Neural progenitor cell (in vitro differentiated cells): Measurements from ENCODE around the gene PORCN. TPM values are rescaled to one million over a fixed set of nuclear protein-coding genes. Genes with fewer than 3 reads are reported as not detected.

Source experiments
- DNase-seq: peaks from one replicate; pipeline ENCODE4 v3.0.0-alpha.2; 2016; ENCODE audit warnings: low spot score
- H2AFZ ChIP-seq: fragments of 200-600 bp; sonication (generic); replicated peaks from 2 replicates; pipeline ENCODE4 v1.6.1; 2016; ENCODE audit warnings: antibody characterized with exemption
- H3F3A ChIP-seq: fragments of 200-600 bp; sonication (generic); 2 replicates; pipeline ENCODE4 v1.6.1; 2016; ENCODE audit warnings: antibody characterized with exemption, low read depth
- H3K27ac ChIP-seq: fragments of 200-600 bp; sonication (generic); 2 replicates; pipeline ENCODE4 v1.5.1; 2016; ENCODE audit warnings: mild to moderate bottlenecking
- H3K27me3 ChIP-seq: fragments of 200-600 bp; sonication (generic); 2 replicates; pipeline ENCODE4 v1.6.1; 2016; ENCODE audit warnings: mild to moderate bottlenecking, moderate library complexity
- H3K36me3 ChIP-seq: fragments of 200-600 bp; sonication (generic); 2 replicates; pipeline ENCODE4 v1.5.1; 2016
- H3K4me1 ChIP-seq: fragments of 200-600 bp; sonication (generic); 2 replicates; pipeline ENCODE4 v1.6.1; 2016; ENCODE audit warnings: mixed run types
- H3K4me2 ChIP-seq: fragments of 200-600 bp; sonication (generic); 2 replicates; pipeline ENCODE4 v1.6.1; 2016
- H3K4me3 ChIP-seq: fragments of 200-600 bp; sonication (generic); 2 replicates; pipeline ENCODE4 v1.5.1; 2016
- H3K79me2 ChIP-seq: fragments of 200-600 bp; sonication (generic); 2 replicates; pipeline ENCODE4 v1.6.1; 2016; ENCODE audit warnings: low read depth
- H3K9ac ChIP-seq: fragments of 200-600 bp; sonication (generic); 2 replicates; pipeline ENCODE4 v1.6.1; 2016
- H3K9me3 ChIP-seq: fragments of 200-600 bp; sonication (generic); 2 replicates; pipeline ENCODE4 v1.5.1; 2016; ENCODE audit warnings: low read depth
- H4K20me1 ChIP-seq: fragments of 200-600 bp; sonication (generic); 2 replicates; pipeline ENCODE4 v1.6.1; 2016; ENCODE audit warnings: low read depth
- H3K27ac Mint-ChIP-seq: 3 replicates; pipeline ENCODE4 v1.8.0; 2021; ENCODE audit warnings: mixed read lengths
- H3K27me3 Mint-ChIP-seq: 2 replicates; pipeline ENCODE4 v1.8.0; 2022; ENCODE audit warnings: low read depth, mild to moderate bottlenecking, inconsistent platforms, moderate library complexity, mixed read lengths; ENCODE audit not compliant: insufficient read depth
- H3K36me3 Mint-ChIP-seq: 3 replicates; pipeline ENCODE4 v1.8.0; 2021; ENCODE audit warnings: mixed read lengths
- H3K4me1 Mint-ChIP-seq: 3 replicates; pipeline ENCODE4 v1.8.0; 2021; ENCODE audit warnings: mixed read lengths
- H3K4me3 Mint-ChIP-seq: 3 replicates; pipeline ENCODE4 v1.8.0; 2021; ENCODE audit warnings: mild to moderate bottlenecking, moderate library complexity, mixed read lengths
- H3K9me3 Mint-ChIP-seq: 3 replicates; pipeline ENCODE4 v1.8.0; 2020; ENCODE audit warnings: mixed read lengths
- CTCF ChIP-seq: fragments of 200-600 bp; sonication (generic); IDR thresholded peaks from 2 replicates; pipeline ENCODE4 v1.5.1; 2017; ENCODE audit warnings: antibody characterized with exemption, mild to moderate bottlenecking
- EZH2 ChIP-seq: fragments of 200-600 bp; sonication (generic); IDR thresholded peaks from 2 replicates; pipeline ENCODE4 v1.6.1; 2017; ENCODE audit warnings: antibody characterized with exemption, mild to moderate bottlenecking, moderate library complexity
- EZH2phosphoT487 ChIP-seq: fragments of 200-600 bp; sonication (generic); IDR thresholded peaks from 2 replicates; pipeline ENCODE4 v1.6.1; 2017; ENCODE audit warnings: antibody characterized with exemption
- total RNA-seq: library from RNA; depleted of rRNA; stranded (reverse); fragments of >200 nt; gene quantifications from 2 replicates; pipeline ENCODE4 v1.2.3, GENCODE V29; 2015; ENCODE audit warnings: low replicate concordance

Gene PORCN
- total RNA-seq, 1 donor from 2014 or later, result 10.8 TPM

DNA sequence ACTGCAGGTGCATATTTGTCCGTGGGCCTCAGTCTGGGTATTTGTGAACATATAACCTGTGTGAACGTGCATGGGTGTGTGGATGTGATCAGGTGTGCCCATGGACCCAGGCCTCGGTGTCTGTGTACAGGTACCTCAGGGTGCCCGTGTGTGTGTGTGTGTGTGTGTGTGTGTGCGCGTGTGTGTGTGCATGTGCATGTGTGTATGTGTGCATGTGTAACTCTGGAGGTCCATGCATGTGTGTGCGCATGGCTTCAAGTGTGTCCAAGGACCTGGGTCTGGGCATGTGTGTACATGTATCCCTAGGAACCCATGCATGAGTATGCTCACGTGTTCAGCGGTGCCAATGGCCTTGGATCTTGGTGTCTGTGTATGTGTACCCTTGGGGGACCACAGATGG, 17.0 kb upstream of the PORCN start:
- DNase-seq, result no peak
- Histone ChIP-seq H3K79me2 (no peaks in the 10 kb centered on the region), H3K9me3 (no peaks in the 10 kb centered on the region), H3K36me3 (no peaks in the 10 kb centered on the region), H3K4me3 (no peak overlapping the region), H3K9ac (no peak overlapping the region), H2AFZ (no peak overlapping the region), H4K20me1 (no peaks in the 10 kb centered on the region), H3K27me3 (no peaks in the 10 kb centered on the region), H3K4me1 (no peaks in the 10 kb centered on the region), H3K4me2 (no peak overlapping the region), H3F3A (no peaks in the 10 kb centered on the region), H3K27ac (no peak overlapping the region)
- Mint-ChIP-seq H3K27ac (peak overlapping the region; percentile 46), H3K27me3 (peaks cover 5% of the 10 kb centered on the region), H3K36me3 (no peaks in the 10 kb centered on the region), H3K9me3 (peaks cover 7% of the 10 kb centered on the region), H3K4me1 (no peaks in the 10 kb centered on the region), H3K4me3 (no peak overlapping the region)
- no peak for TF ChIP-seq EZH2phosphoT487
- no peak for TF ChIP-seq EZH2
- TF ChIP-seq CTCF, result no peak

DNA sequence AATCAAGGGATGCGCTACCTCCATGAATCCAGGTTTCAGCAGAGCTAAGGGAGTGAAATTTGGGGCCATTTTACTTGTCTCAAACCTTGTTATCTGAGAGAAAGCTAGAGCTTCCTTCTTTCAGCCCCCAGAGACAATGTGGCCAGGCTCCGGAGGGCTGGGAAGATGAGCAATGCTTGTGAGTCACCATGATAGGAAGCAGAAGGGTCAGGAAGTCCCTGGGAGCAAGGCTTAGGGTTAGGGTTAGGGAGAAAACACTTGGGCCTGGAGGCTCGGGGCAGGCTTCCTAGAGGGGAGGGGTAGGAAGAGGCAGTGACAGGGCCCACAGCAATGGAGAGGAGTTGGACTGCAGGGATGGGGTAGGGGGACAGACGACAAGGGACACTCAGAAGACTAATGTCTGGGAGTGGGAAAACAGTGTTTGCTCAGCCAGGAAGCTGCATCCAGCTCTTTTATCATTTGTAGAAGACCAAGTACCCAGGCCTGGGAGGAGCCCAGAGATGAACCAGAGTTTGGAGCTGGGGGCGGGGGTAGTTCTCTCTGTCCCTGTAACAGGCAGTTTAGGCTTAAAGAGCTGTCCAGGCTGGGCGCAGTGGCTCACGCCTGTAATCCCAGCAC, 16.4 kb upstream of the PORCN start:
- peak overlapping the region; percentile 46 for H3K27ac Mint-ChIP-seq
- Histone ChIP-seq H4K20me1 (no peaks in the 10 kb centered on the region), H3K9ac (no peak overlapping the region), H3K4me3 (no peak overlapping the region), H3K27ac (no peak overlapping the region), H2AFZ (no peak overlapping the region), H3K4me1 (no peaks in the 10 kb centered on the region), H3K27me3 (no peaks in the 10 kb centered on the region), H3F3A (no peaks in the 10 kb centered on the region), H3K9me3 (no peaks in the 10 kb centered on the region), H3K36me3 (no peaks in the 10 kb centered on the region), H3K79me2 (no peaks in the 10 kb centered on the region), H3K4me2 (no peak overlapping the region)
- no peaks in the 10 kb centered on the region for H3K4me1 Mint-ChIP-seq
- H3K9me3 Mint-ChIP-seq, result peaks cover 5% of the 10 kb centered on the region
- H3K4me3 Mint-ChIP-seq, result no peak overlapping the region
- no peaks in the 10 kb centered on the region for H3K36me3 Mint-ChIP-seq
- peaks cover 5% of the 10 kb centered on the region for H3K27me3 Mint-ChIP-seq
- TF ChIP-seq EZH2 (no peak), EZH2phosphoT487 (no peak), CTCF (no peak)
- no peak for DNase-seq

GRCh38 chrX:48493890-48494364, 14.9 kb upstream of the PORCN start:
- Histone ChIP-seq H3K4me3 (no peak overlapping the region), H3K4me2 (no peak overlapping the region), H4K20me1 (no peaks in the 10 kb centered on the region), H3K27ac (no peak overlapping the region), H3K9me3 (no peaks in the 10 kb centered on the region), H3K36me3 (no peaks in the 10 kb centered on the region), H3K79me2 (no peaks in the 10 kb centered on the region), H3K27me3 (no peaks in the 10 kb centered on the region), H3K9ac (no peak overlapping the region), H3K4me1 (no peaks in the 10 kb centered on the region), H2AFZ (no peak overlapping the region), H3F3A (no peaks in the 10 kb centered on the region)
- DNase-seq, result peak; percentile 74
- Mint-ChIP-seq H3K4me1 (peaks cover 4% of the 10 kb centered on the region), H3K27me3 (peaks cover 7% of the 10 kb centered on the region), H3K4me3 (no peak overlapping the region), H3K9me3 (peaks cover 7% of the 10 kb centered on the region), H3K36me3 (no peaks in the 10 kb centered on the region), H3K27ac (peak overlapping the region; percentile 87)
- no peak for TF ChIP-seq EZH2phosphoT487
- TF ChIP-seq CTCF, result peak; percentile 55
